Measurements from ENCODE around the gene SPINK2. TPM values are rescaled to one million over a fixed set of nuclear protein-coding genes. Genes with fewer than 3 reads are reported as not detected.

SPINK2 gene
- total RNA-seq, 1 experiment from 2014 or later = not detected

DNA sequence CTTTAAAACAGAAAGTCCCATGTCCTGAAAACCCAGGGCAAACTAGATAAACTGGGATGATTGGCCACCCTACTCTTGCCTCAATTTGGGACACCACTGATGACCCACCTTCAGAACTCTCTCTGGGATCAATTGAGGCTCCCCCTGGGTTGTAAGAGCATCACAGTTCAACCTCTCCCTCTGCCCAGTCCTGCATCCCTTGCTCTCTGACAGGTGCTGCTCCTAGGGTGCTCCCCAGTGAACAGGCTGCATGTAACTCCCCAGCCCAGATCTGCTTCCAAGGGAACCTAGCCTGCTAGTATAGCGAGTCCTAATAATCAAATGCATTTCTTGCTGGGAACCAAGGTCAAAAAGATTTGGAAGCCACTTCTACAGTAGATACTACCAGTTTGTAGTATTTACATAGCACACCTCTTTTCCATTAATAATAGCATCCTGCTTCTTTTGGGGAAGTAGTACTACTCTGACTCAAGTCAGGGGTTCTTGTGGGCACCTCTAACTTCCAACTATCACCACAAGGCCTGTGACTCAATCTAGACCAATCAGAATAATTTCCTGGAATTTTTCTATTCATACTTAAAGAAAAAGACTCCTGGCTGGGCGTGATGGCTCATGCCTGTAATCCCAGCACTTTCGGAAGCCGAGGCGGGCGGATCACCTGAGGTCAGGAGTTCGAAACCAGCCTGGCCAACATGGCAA, 42.1 kb upstream of the SPINK2 start:
- POLR2A ChIA-PET = no interaction called here
- no TSS peak for BruUV-seq (replicated peaks)
- Histone ChIP-seq H3K4me1 (ENCODE audit: control insufficient read depth, insufficient read depth, low read length) (no peaks in the 10 kb centered on the region), H3K9me3 (ENCODE audit: control insufficient read depth, insufficient read depth, low read depth, low read length) (no peaks in the 10 kb centered on the region), H3K27me3 (ENCODE audit: control insufficient read depth, insufficient read depth, low read length) (no peaks in the 10 kb centered on the region), H3K36me3 (ENCODE audit: control insufficient read depth, insufficient read depth, low read length) (no peaks in the 10 kb centered on the region), H3K27ac (ENCODE audit: low read length) (no peak overlapping the region), H3K4me3 (ENCODE audit: low read depth in 2 of 2, low read length in 2 of 2) (no peak overlapping the region)
- in situ Hi-C loops (cut with HindIII; ENCODE audit: low pct_unique_long_range_greater_than_20kb, low sequenced_read_pairs) (no loop called here), intact Hi-C loops (cut with micrococcal nuclease; ENCODE audit: unreplicated experiment) (no loop called here)
- DNase-seq (ENCODE audit: low read depth, low spot score) = no peak
- TF ChIP-seq, protein P1, sequence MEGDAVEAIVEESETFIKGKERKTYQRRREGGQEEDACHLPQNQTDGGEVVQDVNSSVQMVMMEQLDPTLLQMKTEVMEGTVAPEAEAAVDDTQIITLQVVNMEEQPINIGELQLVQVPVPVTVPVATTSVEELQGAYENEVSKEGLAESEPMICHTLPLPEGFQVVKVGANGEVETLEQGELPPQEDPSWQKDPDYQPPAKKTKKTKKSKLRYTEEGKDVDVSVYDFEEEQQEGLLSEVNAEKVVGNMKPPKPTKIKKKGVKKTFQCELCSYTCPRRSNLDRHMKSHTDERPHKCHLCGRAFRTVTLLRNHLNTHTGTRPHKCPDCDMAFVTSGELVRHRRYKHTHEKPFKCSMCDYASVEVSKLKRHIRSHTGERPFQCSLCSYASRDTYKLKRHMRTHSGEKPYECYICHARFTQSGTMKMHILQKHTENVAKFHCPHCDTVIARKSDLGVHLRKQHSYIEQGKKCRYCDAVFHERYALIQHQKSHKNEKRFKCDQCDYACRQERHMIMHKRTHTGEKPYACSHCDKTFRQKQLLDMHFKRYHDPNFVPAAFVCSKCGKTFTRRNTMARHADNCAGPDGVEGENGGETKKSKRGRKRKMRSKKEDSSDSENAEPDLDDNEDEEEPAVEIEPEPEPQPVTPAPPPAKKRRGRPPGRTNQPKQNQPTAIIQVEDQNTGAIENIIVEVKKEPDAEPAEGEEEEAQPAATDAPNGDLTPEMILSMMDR (IDR thresholded peaks at IDR 0.05) = no peak
- no peak for TF ChIP-seq TCF7L2 (IDR thresholded peaks at IDR 0.05; ENCODE audit: low read depth, low read length)
- no peak for TF ChIP-seq SIN3A (IDR thresholded peaks at IDR 0.05; ENCODE audit: borderline replicate concordance, insufficient read depth, low read depth, low read length)
- TF ChIP-seq, protein P2, sequence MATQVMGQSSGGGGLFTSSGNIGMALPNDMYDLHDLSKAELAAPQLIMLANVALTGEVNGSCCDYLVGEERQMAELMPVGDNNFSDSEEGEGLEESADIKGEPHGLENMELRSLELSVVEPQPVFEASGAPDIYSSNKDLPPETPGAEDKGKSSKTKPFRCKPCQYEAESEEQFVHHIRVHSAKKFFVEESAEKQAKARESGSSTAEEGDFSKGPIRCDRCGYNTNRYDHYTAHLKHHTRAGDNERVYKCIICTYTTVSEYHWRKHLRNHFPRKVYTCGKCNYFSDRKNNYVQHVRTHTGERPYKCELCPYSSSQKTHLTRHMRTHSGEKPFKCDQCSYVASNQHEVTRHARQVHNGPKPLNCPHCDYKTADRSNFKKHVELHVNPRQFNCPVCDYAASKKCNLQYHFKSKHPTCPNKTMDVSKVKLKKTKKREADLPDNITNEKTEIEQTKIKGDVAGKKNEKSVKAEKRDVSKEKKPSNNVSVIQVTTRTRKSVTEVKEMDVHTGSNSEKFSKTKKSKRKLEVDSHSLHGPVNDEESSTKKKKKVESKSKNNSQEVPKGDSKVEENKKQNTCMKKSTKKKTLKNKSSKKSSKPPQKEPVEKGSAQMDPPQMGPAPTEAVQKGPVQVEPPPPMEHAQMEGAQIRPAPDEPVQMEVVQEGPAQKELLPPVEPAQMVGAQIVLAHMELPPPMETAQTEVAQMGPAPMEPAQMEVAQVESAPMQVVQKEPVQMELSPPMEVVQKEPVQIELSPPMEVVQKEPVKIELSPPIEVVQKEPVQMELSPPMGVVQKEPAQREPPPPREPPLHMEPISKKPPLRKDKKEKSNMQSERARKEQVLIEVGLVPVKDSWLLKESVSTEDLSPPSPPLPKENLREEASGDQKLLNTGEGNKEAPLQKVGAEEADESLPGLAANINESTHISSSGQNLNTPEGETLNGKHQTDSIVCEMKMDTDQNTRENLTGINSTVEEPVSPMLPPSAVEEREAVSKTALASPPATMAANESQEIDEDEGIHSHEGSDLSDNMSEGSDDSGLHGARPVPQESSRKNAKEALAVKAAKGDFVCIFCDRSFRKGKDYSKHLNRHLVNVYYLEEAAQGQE (IDR thresholded peaks at IDR 0.05; ENCODE audit: insufficient read depth in 1 of 2, low read depth in 2 of 2, low read length in 1 of 2) = no peak
- TF ChIP-seq POLR2AphosphoS5 (IDR thresholded peaks at IDR 0.05; ENCODE audit: low read depth, low read length) = no peak
- ATAC-seq = no peak
- CTCF ChIA-PET = no interaction called here

DNA sequence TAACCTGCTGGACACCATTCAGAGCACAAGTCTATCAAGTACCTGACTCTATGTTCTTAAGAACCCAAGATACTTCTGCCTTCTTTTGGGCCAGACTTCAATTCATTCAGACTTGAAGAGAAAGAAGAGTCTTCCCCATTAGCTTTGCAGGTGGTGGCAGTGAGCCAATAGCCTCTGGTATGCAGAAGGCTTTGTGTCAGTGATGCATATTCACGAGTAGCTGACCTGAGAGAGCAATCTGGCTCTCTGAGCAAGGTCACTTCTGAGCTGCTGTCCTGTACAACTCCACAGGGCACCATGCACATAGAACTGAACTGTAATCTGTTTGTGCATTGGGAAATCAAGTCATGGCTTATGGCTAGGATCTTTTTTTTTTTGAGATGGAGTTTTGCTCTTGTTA, 39.9 kb upstream of the SPINK2 start:
- no peaks in the 10 kb centered on the region for H3K9me3 ChIP-seq (ENCODE audit: control insufficient read depth, insufficient read depth, low read depth, low read length)
- ATAC-seq (no peak), DNase-seq (ENCODE audit: low read depth, low spot score) (no peak)
- BruUV-seq (replicated peaks) = no TSS peak
- ChIA-PET POLR2A (no interaction called here), CTCF (no interaction called here)
- no peak overlapping the region for H3K27ac ChIP-seq (ENCODE audit: low read length)
- in situ Hi-C loops (cut with HindIII; ENCODE audit: low pct_unique_long_range_greater_than_20kb, low sequenced_read_pairs) = no loop called here
- intact Hi-C loops (cut with micrococcal nuclease; ENCODE audit: unreplicated experiment) = no loop called here
- no peaks in the 10 kb centered on the region for H3K36me3 ChIP-seq (ENCODE audit: control insufficient read depth, insufficient read depth, low read length)
- no peaks in the 10 kb centered on the region for H3K27me3 ChIP-seq (ENCODE audit: control insufficient read depth, insufficient read depth, low read length)
- TF ChIP-seq, protein P1 (IDR thresholded peaks at IDR 0.05) = no peak
- TF ChIP-seq TCF7L2 (IDR thresholded peaks at IDR 0.05; ENCODE audit: low read depth, low read length) = no peak
- TF ChIP-seq SIN3A (IDR thresholded peaks at IDR 0.05; ENCODE audit: borderline replicate concordance, insufficient read depth, low read depth, low read length) = no peak
- TF ChIP-seq POLR2AphosphoS5 (IDR thresholded peaks at IDR 0.05; ENCODE audit: low read depth, low read length) = no peak
- TF ChIP-seq, protein P2 (IDR thresholded peaks at IDR 0.05; ENCODE audit: insufficient read depth in 1 of 2, low read depth in 2 of 2, low read length in 1 of 2) = no peak
- H3K4me3 ChIP-seq (ENCODE audit: low read depth in 2 of 2, low read length in 2 of 2) = no peak overlapping the region
- H3K4me1 ChIP-seq (ENCODE audit: control insufficient read depth, insufficient read depth, low read length) = no peaks in the 10 kb centered on the region
